ENCODE data around the gene GTF2F1. TPM values are rescaled to one million over a fixed set of nuclear protein-coding genes. Genes with fewer than 3 reads are reported as not detected.
"Not testable (repeated sequence)": the region's sequence is repeated elsewhere in the genome, so short reads cannot be mapped to it uniquely, and the experiment has no call there.

GTF2F1 gene
- total and polyA plus RNA-seq, 10 donors: 28.3 to 51.4 (median 41.5) TPM

- DNase-seq: no peak
- H3K4me3 ChIP-seq: no peak overlapping the region
- no peaks in the 10 kb centered on the region for H3K36me3 ChIP-seq
- H3K27ac ChIP-seq: no peak overlapping the region
- no peaks in the 10 kb centered on the region for H3K27me3 ChIP-seq (replicated peaks in 1 of 7)
- H3K4me1 ChIP-seq: no peaks in the 10 kb centered on the region
- 68 to 83% (median 72%) methylated on average over 5 of the region's 5 CpGs for WGBS, 5 donors
- intact Hi-C loops (cut with DNase I; ENCODE audit: low total_unique reads): no loop called here
- H3K9me3 ChIP-seq: no peaks in the 10 kb centered on the region
- TF ChIP-seq POLR2AphosphoS5 (IDR thresholded peaks at IDR 0.05) (no peak), POLR2A (IDR thresholded peaks at IDR 0.05) (no peak), CTCF (IDR thresholded peaks at IDR 0.05 in 8 of 11, conservative IDR thresholded peaks at IDR 0.05 in 3 of 11) (no peak)
Measured at GRCh38 chr19:6406401-6406800, 13.4 kb upstream of the GTF2F1 start.

GRCh38 chr19:6402837-6403608 lies 10.1 kb upstream of the GTF2F1 start:
- TF ChIP-seq POLR2A (IDR thresholded peaks at IDR 0.05) (no peak), CTCF (IDR thresholded peaks at IDR 0.05 in 8 of 11, conservative IDR thresholded peaks at IDR 0.05 in 3 of 11) (no peak)
- H3K27me3 ChIP-seq (replicated peaks in 1 of 7): no peaks in the 10 kb centered on the region
- no peaks in the 10 kb centered on the region for H3K9me3 ChIP-seq
- intact Hi-C loops (cut with DNase I; ENCODE audit: low total_unique reads): no loop called here
- no peaks in the 10 kb centered on the region for H3K4me1 ChIP-seq
- no peak overlapping the region for H3K4me3 ChIP-seq
- H3K27ac ChIP-seq: no peak overlapping the region
- 69 to 78% (median 72%) methylated on average over 22 of the region's 22 CpGs for WGBS, 5 donors
- no peak for DNase-seq
- H3K36me3 ChIP-seq: no peaks in the 10 kb centered on the region

- WGBS, 5 donors: 87 to 91% (median 89%) methylated on average over 10 of the region's 10 CpGs
- TF ChIP-seq CTCF (IDR thresholded peaks at IDR 0.05 in 8 of 11, conservative IDR thresholded peaks at IDR 0.05 in 3 of 11): no peak
- no peak for TF ChIP-seq POLR2AphosphoS5 (IDR thresholded peaks at IDR 0.05)
- no peak for TF ChIP-seq POLR2A (IDR thresholded peaks at IDR 0.05)
Measured at GRCh38 chr19:6402058-6402457, 9.1 kb upstream of the GTF2F1 start.

GRCh38 chr19:6400062-6400944 lies 7.3 kb upstream of the GTF2F1 start:
- H3K9me3 ChIP-seq; H3K4me3 ChIP-seq; DNase-seq; H3K4me1 ChIP-seq; H3K36me3 ChIP-seq; H3K27me3 ChIP-seq (replicated peaks in 1 of 7); intact Hi-C loops (cut with DNase I; ENCODE audit: low total_unique reads); H3K27ac ChIP-seq: not testable (repeated sequence)
- WGBS, 5 donors: 85 to 95% (median 91%) methylated on average over 22 to 23 of the region's 23 CpGs

More at GRCh38 chr19:6402058-6402457, 9.1 kb upstream of the GTF2F1 start:
- intact Hi-C loops (cut with DNase I; ENCODE audit: low total_unique reads): no loop called here
- H3K4me3 ChIP-seq: no peak overlapping the region
- no peak overlapping the region for H3K27ac ChIP-seq
- DNase-seq: no peak
- no peaks in the 10 kb centered on the region for H3K4me1 ChIP-seq
- no peaks in the 10 kb centered on the region for H3K27me3 ChIP-seq (replicated peaks in 1 of 7)
- no peaks in the 10 kb centered on the region for H3K36me3 ChIP-seq
- H3K9me3 ChIP-seq: no peaks in the 10 kb centered on the region
